ENCODE results near the gene INTS11. TPM values are rescaled to one million over a fixed set of nuclear protein-coding genes. Genes with fewer than 3 reads are reported as not detected.

INTS11 gene
- total and polyA plus RNA-seq, 2 of the 8 experiments (the other 6 are each of a cell fraction or from before 2014, with no cell fraction given), result 113 to 243 TPM

- H3K56ac ChIP-seq (replicated peaks; ENCODE audit: insufficient read length, low read depth, low read length), result no peak overlapping the region
- H3K4ac ChIP-seq (replicated peaks; ENCODE audit: insufficient read length, low read depth, low read length), result no peak overlapping the region
- no peak overlapping the region for H4K5ac ChIP-seq (ENCODE audit: insufficient read length, low read depth, low read length)
- no peak overlapping the region for H2BK5ac ChIP-seq (ENCODE audit: low read depth, low read length)
- POLR2A ChIA-PET (ENCODE audit: partially characterized antibody), result interaction anchor here (0.9 to 3.1 kb wide), 7 partner anchors 11 to 61 kb away, joined by 3 to 12 read pairs (median 4); partner anchors contain the start of genes AURKAIP1, CCNL2 and TAS1R3
- no peak overlapping the region for H2BK15ac ChIP-seq (ENCODE audit: low read length)
- peaks cover 0 to 28% of the 10 kb centered on the region in 2 experiments; a peak in 3 of 4 replicates for H3K79me2 ChIP-seq (ENCODE audit: control insufficient read depth in 1 of 2, insufficient read depth in 2 of 2, low read length in 2 of 2)
- no peak overlapping the region for H2BK120ac ChIP-seq (replicated peaks; ENCODE audit: low read depth, low read length)
- no peak overlapping the region for H3K18ac ChIP-seq (ENCODE audit: extremely low read depth, low read length)
- H4K8ac ChIP-seq (ENCODE audit: extremely low read depth, insufficient read depth, low read length), result peak overlapping the region; percentile 16; the same call in 1 of the 2 replicates
- CTCF ChIA-PET (ENCODE audit: partially characterized antibody), result interaction anchor here (0.9 to 4.4 kb wide), 6 partner anchors 9 to 157 kb away, joined by 3 to 34 read pairs (median 4); no protein-coding TSS in a partner anchor
- H4K20me1 ChIP-seq (replicated peaks in 1 of 2; ENCODE audit: control insufficient read depth in 1 of 2, insufficient read depth in 2 of 2, low read length in 2 of 2), result peaks cover 16 to 36% of the 10 kb centered on the region in 2 experiments
- no peak overlapping the region for H3K14ac ChIP-seq (ENCODE audit: insufficient read length)
- no peak for FAIRE-seq
- H2AFZ ChIP-seq (ENCODE audit: low read length), result no peak overlapping the region
- peaks cover 0 to 5% (median under 1%) of the 10 kb centered on the region in 4 experiments; a peak in 4 of 8 replicates for H3K36me3 ChIP-seq (ENCODE audit: control insufficient read depth in 2 of 4, insufficient read depth in 4 of 4, low read length in 3 of 4)
- H3K27me3 ChIP-seq (replicated peaks in 1 of 4; ENCODE audit: control insufficient read depth in 3 of 4, extremely low read depth in 1 of 4, insufficient read depth in 3 of 4, low read length in 3 of 4), result no peaks in the 10 kb centered on the region
- H3K9ac ChIP-seq (replicated peaks in 1 of 4; ENCODE audit: extremely low read depth in 1 of 4, low read depth in 3 of 4, low read length in 3 of 4), result no peak overlapping the region
- H2BK20ac ChIP-seq (ENCODE audit: low read length), result no peak overlapping the region
- H2BK12ac ChIP-seq (ENCODE audit: low read depth, low read length), result no peak overlapping the region
- H2AK5ac ChIP-seq (ENCODE audit: low read depth, low read length), result no peak overlapping the region
- peaks cover 14% of the 10 kb centered on the region; the same call in 1 of the 2 replicates for H3K23me2 ChIP-seq (ENCODE audit: low read depth, low read length)
- no peaks in the 10 kb centered on the region for H3K9me3 ChIP-seq (ENCODE audit: insufficient read depth in 2 of 2, low read depth in 1 of 2, low read length in 1 of 2)
- peaks cover 18% of the 10 kb centered on the region for H3K79me1 ChIP-seq (ENCODE audit: low read depth, low read length)
- no peak overlapping the region for H3K27ac ChIP-seq (ENCODE audit: low read depth, low read length)
- no peak overlapping the region for H3K23ac ChIP-seq (ENCODE audit: insufficient read length)
- peaks cover 0 to 18% (median 11%) of the 10 kb centered on the region in 4 experiments; a peak in 5 of 7 replicates for H3K4me1 ChIP-seq (replicated peaks in 1 of 4; ENCODE audit: control insufficient read depth in 3 of 4, insufficient read depth in 4 of 4, low read length in 3 of 4)
- H4K91ac ChIP-seq (replicated peaks; ENCODE audit: insufficient read length, low read length), result no peak overlapping the region
- WGBS, 2 experiments (ENCODE audit: extremely low coverage in 1 of 2, insufficient coverage in 1 of 2, insufficient read length in 1 of 2, insufficient replicate concordance in 2 of 2, low coverage in 1 of 2, low lambda C conversion rate in 2 of 2, missing lambda C conversion rate in 1 of 2), result 91% methylated on average over 10 of the region's 10 CpGs; no CpG with 5 or more reads in 1 of the 2 experiments
- no peak overlapping the region for H3K4me2 ChIP-seq (ENCODE audit: insufficient read depth in 1 of 2, low read depth in 2 of 2, low read length in 2 of 2)
- H3K4me3 ChIP-seq (ENCODE audit: extremely low read depth in 1 of 4, insufficient read depth in 2 of 4, low read depth in 3 of 4, low read length in 4 of 4), result no peak overlapping the region
- no peak for DNase-seq (ENCODE audit: low read depth in 1 of 2, low spot score in 2 of 2)
- TF ChIP-seq GTF2F1 (IDR thresholded peaks at IDR 0.05; ENCODE audit: borderline replicate concordance, low read depth, low read length), result no peak
- no peak for TF ChIP-seq NRF1 (IDR thresholded peaks at IDR 0.05; ENCODE audit: low read depth, low read length)
- no peak for TF ChIP-seq POLR2A (IDR thresholded peaks at IDR 0.05; ENCODE audit: control extremely low read depth in 1 of 2, low read depth in 2 of 2, low read length in 2 of 2)
- no peak for TF ChIP-seq CHD1 (IDR thresholded peaks at IDR 0.05; ENCODE audit: low read depth, low read length)
- TF ChIP-seq TBP (IDR thresholded peaks at IDR 0.05; ENCODE audit: low read depth, low read length), result no peak
- no peak for TF ChIP-seq YY1 (IDR thresholded peaks at IDR 0.05; ENCODE audit: low read depth, low read length)
- no peak for TF ChIP-seq RFX5 (IDR thresholded peaks at IDR 0.05; ENCODE audit: borderline replicate concordance, low read depth, low read length)
- TF ChIP-seq POLR2AphosphoS5 (IDR thresholded peaks at IDR 0.05; ENCODE audit: low read depth, low read length), result no peak
- TF ChIP-seq EP300 (IDR thresholded peaks at IDR 0.05; ENCODE audit: borderline replicate concordance in 1 of 2, low read depth in 2 of 2, low read length in 2 of 2), result no peak
- no peak for TF ChIP-seq KDM5A (IDR thresholded peaks at IDR 0.05; ENCODE audit: low read length)
- no peak for TF ChIP-seq EGR1 (IDR thresholded peaks at IDR 0.05; ENCODE audit: borderline replicate concordance, low read depth, low read length)
- TF ChIP-seq ZNF274 (IDR thresholded peaks at IDR 0.05; ENCODE audit: borderline replicate concordance, extremely low read depth, low read length), result no peak
- TF ChIP-seq CTBP2 (IDR thresholded peaks at IDR 0.05; ENCODE audit: borderline replicate concordance, insufficient read depth, insufficient read length, low read length), result no peak
- no peak for TF ChIP-seq SRF (IDR thresholded peaks at IDR 0.05; ENCODE audit: low read depth, low read length)
- TF ChIP-seq SP1 (IDR thresholded peaks at IDR 0.05; ENCODE audit: low read depth, low read length), result no peak
These were observed 22.0 kb upstream of the INTS11 start for GRCh38 chr1:1346501-1346890.

All from H1 (cell line).